SK-N-MC (cell line): ENCODE data around the gene FCER2.

Experiments used
- EZH2 ChIP-seq: fragments of 200-600 bp; sonication (generic); IDR thresholded peaks from one replicate; pipeline ENCODE4 v1.6.1; 2017; ENCODE audit warnings: antibody characterized with exemption
- FOXP2 ChIP-seq: optimal IDR thresholded peaks from 2 replicates; pipeline ENCODE3; 2011; ENCODE audit warnings: mild to moderate bottlenecking, moderate library complexity; ENCODE audit not compliant: insufficient read depth; ENCODE audit errors: extremely low read length, control extremely low read depth
- POLR2AphosphoS5 ChIP-seq: IDR thresholded peaks from 2 replicates; pipeline ENCODE4 v1.6.1; 2012; ENCODE audit warnings: mild to moderate bottlenecking, low read depth, low read length, borderline replicate concordance

GRCh38 chr19:7654401-7654800, 47.5 kb downstream of the FCER2 start:
- TF ChIP-seq POLR2AphosphoS5 (no peak), EZH2 (no peak), FOXP2 (no peak)
